Stimulated activated naive CD8-positive, alpha-beta T cell treated with anti-CD3 and anti-CD28 coated beads, Interleukin-15, Interleukin-2, amounts not matched to agents 100 ng/mL and 50 ng/mL, for 24 hours (primary cell): ENCODE data around the gene TES.
"Not testable (repeated sequence)": the region's sequence is repeated elsewhere in the genome, so short reads cannot be mapped to it uniquely, and the experiment has no call there.

Source experiments
- H3K27ac Mint-ChIP-seq: one replicate; pipeline ENCODE4 v1.8.0; 2021; ENCODE audit warnings: mild to moderate bottlenecking, mixed read lengths
- H3K27me3 Mint-ChIP-seq: one replicate; pipeline ENCODE4 v1.8.0; 2021; ENCODE audit warnings: mixed read lengths
- H3K36me3 Mint-ChIP-seq: one replicate; pipeline ENCODE4 v1.8.0; 2021; ENCODE audit warnings: low read depth, mixed read lengths
- H3K4me1 Mint-ChIP-seq: one replicate; pipeline ENCODE4 v1.8.0; 2021; ENCODE audit warnings: low read depth, mixed read lengths
- H3K4me3 Mint-ChIP-seq: one replicate; pipeline ENCODE4 v1.8.0; 2021; ENCODE audit warnings: mild to moderate bottlenecking, mixed read lengths
- H3K9me3 Mint-ChIP-seq: one replicate; pipeline ENCODE4 v1.8.0; 2021; ENCODE audit warnings: mixed read lengths

The TES gene

GRCh38 chr7:116293139-116293538, 82.8 kb downstream of the TES start:
- Mint-ChIP-seq H3K36me3 (no peaks in the 10 kb centered on the region), H3K4me3 (no peak overlapping the region), H3K27ac (no peak overlapping the region), H3K9me3 (peaks cover 33% of the 10 kb centered on the region), H3K27me3 (peaks cover 43% of the 10 kb centered on the region), H3K4me1 (no peaks in the 10 kb centered on the region)

- Mint-ChIP-seq H3K4me3 (no peak overlapping the region), H3K27me3 (peaks cover 47% of the 10 kb centered on the region), H3K36me3 (no peaks in the 10 kb centered on the region), H3K4me1 (no peaks in the 10 kb centered on the region), H3K27ac (no peak overlapping the region), H3K9me3 (peaks cover 37% of the 10 kb centered on the region)
Observed at GRCh38 chr7:116293633-116294032, 83.3 kb downstream of the TES start.

DNA sequence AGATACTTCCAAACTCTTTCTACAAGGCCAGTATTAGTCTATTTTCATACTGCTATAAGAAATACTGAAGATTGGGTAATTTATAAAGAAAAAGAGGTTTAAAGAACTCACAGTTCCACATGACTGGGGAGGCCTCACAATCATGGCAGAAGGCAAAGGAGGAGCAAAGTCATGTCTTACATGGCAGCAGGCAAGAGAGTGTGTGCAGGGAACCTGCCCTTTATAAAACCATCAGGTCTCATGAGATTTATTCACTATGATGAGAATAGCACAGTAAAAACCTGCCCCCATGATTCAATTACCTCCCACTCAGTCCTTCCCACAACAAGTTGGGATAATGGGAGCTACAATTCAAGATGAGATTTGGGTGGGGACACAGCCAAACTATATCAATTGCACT, 85.6 kb downstream of the TES start:
- H3K27me3 Mint-ChIP-seq: peaks cover 48% of the 10 kb centered on the region
- not testable (repeated sequence) for H3K36me3 Mint-ChIP-seq, H3K27ac Mint-ChIP-seq, H3K4me1 Mint-ChIP-seq, H3K4me3 Mint-ChIP-seq
- peaks cover 38% of the 10 kb centered on the region for H3K9me3 Mint-ChIP-seq

- H3K9me3 Mint-ChIP-seq: peaks cover 28% of the 10 kb centered on the region
- no peaks in the 10 kb centered on the region for H3K4me1 Mint-ChIP-seq
- no peak overlapping the region for H3K27ac Mint-ChIP-seq
- H3K4me3 Mint-ChIP-seq: no peak overlapping the region
- H3K36me3 Mint-ChIP-seq: no peaks in the 10 kb centered on the region
- H3K27me3 Mint-ChIP-seq: peaks cover 34% of the 10 kb centered on the region
Observed at GRCh38 chr7:116298055-116298454, 87.7 kb downstream of the TES start.

GRCh38 chr7:116298576-116298975, 88.2 kb downstream of the TES start:
- H3K27ac Mint-ChIP-seq: no peak overlapping the region
- H3K9me3 Mint-ChIP-seq: peaks cover 28% of the 10 kb centered on the region
- H3K4me1 Mint-ChIP-seq: no peaks in the 10 kb centered on the region
- no peak overlapping the region for H3K4me3 Mint-ChIP-seq
- no peaks in the 10 kb centered on the region for H3K36me3 Mint-ChIP-seq
- peaks cover 32% of the 10 kb centered on the region for H3K27me3 Mint-ChIP-seq

DNA sequence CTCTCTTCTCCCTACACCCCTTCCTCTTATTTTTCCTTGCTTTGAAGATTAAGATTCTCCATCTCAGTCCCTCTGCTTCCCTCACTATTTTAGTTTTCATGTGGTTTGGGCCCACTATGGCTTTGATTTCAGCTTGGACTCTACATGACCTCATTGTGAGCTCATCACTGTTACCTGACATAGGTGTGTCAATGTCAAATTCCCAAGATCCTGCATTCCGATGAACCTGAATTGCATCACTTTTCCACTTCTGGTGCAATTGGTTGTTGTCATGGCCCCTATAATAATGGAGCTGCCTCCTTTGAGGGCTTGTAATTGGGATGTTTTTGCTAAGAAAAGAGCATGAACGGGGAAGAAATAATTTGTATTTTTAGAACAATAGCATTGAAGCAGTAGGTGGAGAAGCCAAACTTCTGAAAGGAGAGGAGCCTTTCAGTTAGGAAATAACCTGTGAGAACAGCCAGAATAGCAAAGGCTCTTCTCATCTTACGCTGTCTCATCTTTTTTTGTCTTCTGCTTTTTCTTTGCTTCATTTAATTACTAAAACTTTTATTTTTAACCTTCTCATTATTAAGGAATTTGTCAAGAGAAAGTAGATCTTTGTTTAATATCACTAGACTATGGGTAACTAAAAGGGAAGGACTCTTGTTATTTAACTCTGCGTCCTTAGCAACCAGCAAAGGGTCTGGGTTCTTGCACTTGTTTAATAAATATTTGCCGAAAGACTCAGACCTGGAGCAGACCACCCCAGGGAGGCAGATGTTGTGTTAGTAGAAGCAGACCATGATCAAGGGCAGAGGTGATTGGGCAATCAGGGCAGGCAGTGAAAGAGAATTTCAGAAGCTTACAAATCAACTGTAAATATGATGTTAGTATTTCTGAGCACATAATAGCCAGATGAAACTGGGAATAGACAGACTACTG, 95.4 kb downstream of the TES start:
- Mint-ChIP-seq H3K27ac (no peak overlapping the region), H3K27me3 (peaks cover 9% of the 10 kb centered on the region), H3K9me3 (no peaks in the 10 kb centered on the region), H3K4me1 (no peaks in the 10 kb centered on the region), H3K36me3 (no peaks in the 10 kb centered on the region), H3K4me3 (no peak overlapping the region)

GRCh38 chr7:116306409-116307048, 96.2 kb downstream of the TES start:
- Mint-ChIP-seq H3K9me3 (no peaks in the 10 kb centered on the region), H3K27me3 (peaks cover 9% of the 10 kb centered on the region), H3K27ac (no peak overlapping the region), H3K4me3 (no peak overlapping the region), H3K4me1 (no peaks in the 10 kb centered on the region), H3K36me3 (no peaks in the 10 kb centered on the region)

GRCh38 chr7:116307253-116307652, 96.9 kb downstream of the TES start:
- peaks cover 5% of the 10 kb centered on the region for H3K27me3 Mint-ChIP-seq
- H3K27ac Mint-ChIP-seq: no peak overlapping the region
- H3K4me1 Mint-ChIP-seq: no peaks in the 10 kb centered on the region
- H3K36me3 Mint-ChIP-seq: no peaks in the 10 kb centered on the region
- H3K4me3 Mint-ChIP-seq: no peak overlapping the region
- no peaks in the 10 kb centered on the region for H3K9me3 Mint-ChIP-seq
